Karpas-422 (cell line): Measurements from ENCODE around the gene GPR160. TPM values are rescaled to one million over a fixed set of nuclear protein-coding genes. Genes with fewer than 3 reads are reported as not detected.

ENCODE experiments used
- DNase-seq: peaks from one replicate; pipeline ENCODE4 v3.0.0-alpha.2; 2015
- H2AFZ ChIP-seq: fragments of 200-600 bp; sonication (generic); 2 replicates; pipeline ENCODE4 v1.6.1; 2014; ENCODE audit warnings: antibody characterized with exemption, low read length, mixed read lengths
- H3K27ac ChIP-seq: fragments of 200-600 bp; sonication (generic); 2 replicates; pipeline ENCODE4 v1.5.1; 2014; ENCODE audit warnings: mild to moderate bottlenecking, low read length, moderate library complexity
- H3K27me3 ChIP-seq: fragments of 200-600 bp; sonication (generic); 2 replicates; pipeline ENCODE4 v1.6.1; 2014; ENCODE audit warnings: low read length, mixed read lengths
- H3K36me3 ChIP-seq: fragments of 200-600 bp; sonication (generic); 2 replicates; pipeline ENCODE4 v1.6.1; 2014; ENCODE audit warnings: low read length, mixed read lengths; ENCODE audit not compliant: insufficient read depth
- H3K4me1 ChIP-seq: fragments of 200-600 bp; sonication (generic); 2 replicates; pipeline ENCODE4 v1.6.1; 2014; ENCODE audit warnings: mild to moderate bottlenecking, low read length, mixed read lengths
- H3K4me2 ChIP-seq: fragments of 200-600 bp; sonication (generic); 2 replicates; pipeline ENCODE4 v1.6.1; 2014; ENCODE audit warnings: low read length, low read depth, mild to moderate bottlenecking; ENCODE audit not compliant: poor library complexity, severe bottlenecking
- H3K4me3 ChIP-seq: fragments of 200-600 bp; sonication (generic); 2 replicates; pipeline ENCODE4 v1.5.1; 2014; ENCODE audit warnings: mild to moderate bottlenecking, antibody characterized with exemption, low read length, mixed read lengths
- H3K79me2 ChIP-seq: fragments of 200-600 bp; sonication (generic); 2 replicates; pipeline ENCODE4 v1.6.1; 2014; ENCODE audit warnings: mild to moderate bottlenecking, low read length, mixed read lengths
- H3K9ac ChIP-seq: fragments of 200-600 bp; sonication (generic); 2 replicates; pipeline ENCODE4 v1.6.0; 2014; ENCODE audit warnings: low read length
- H3K9me2 ChIP-seq: fragments of 200-600 bp; sonication (generic), shearing (Covaris generic); replicated peaks from 2 replicates; pipeline ENCODE4 v1.6.0; 2014; ENCODE audit warnings: mild to moderate bottlenecking, low read length, moderate library complexity; ENCODE audit not compliant: insufficient read depth
- H3K9me3 ChIP-seq: fragments of 300-700, 200-600 bp; sonication (generic); 2 replicates; pipeline ENCODE4 v1.6.1; 2014; ENCODE audit warnings: low read length, mixed read lengths
- H4K20me1 ChIP-seq: fragments of 200-600 bp; sonication (generic); 2 replicates; pipeline ENCODE4 v1.6.1; 2014; ENCODE audit warnings: mild to moderate bottlenecking, antibody characterized with exemption, low read length, low read depth; ENCODE audit not compliant: insufficient read depth
- total RNA-seq: library from RNA; depleted of rRNA; stranded (reverse); fragments of >200 nt; shearing (Covaris generic); gene quantifications from 2 replicates; pipeline ENCODE4 v1.2.3, GENCODE V29; 2014; ENCODE audit warnings: low replicate concordance

GPR160 gene
- total RNA-seq, 1 experiment from 2014 or later = 94.6 TPM

DNA sequence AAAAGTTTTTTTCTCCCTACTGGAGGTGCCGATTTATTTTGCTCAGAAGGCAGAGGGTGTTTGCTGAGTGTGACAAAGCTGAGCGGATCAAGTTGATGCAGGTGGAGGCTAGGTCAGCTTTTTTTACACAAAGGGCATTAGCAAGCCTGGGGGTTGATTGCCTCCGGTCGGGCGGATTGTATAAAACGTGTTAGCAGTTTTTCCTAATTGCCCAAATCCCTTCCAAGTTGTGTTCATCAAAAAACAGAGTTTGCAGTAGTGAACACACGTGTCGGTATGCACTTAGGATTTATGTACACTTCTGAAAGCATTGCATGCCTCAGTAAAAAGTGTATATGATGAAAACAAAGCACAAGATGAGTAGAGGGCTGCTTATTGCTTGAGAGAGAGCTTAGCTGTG is 2.6 kb downstream of the GPR160 start:
- H3K79me2 ChIP-seq = peaks cover 35% of the 10 kb centered on the region
- DNase-seq = no peak

DNA sequence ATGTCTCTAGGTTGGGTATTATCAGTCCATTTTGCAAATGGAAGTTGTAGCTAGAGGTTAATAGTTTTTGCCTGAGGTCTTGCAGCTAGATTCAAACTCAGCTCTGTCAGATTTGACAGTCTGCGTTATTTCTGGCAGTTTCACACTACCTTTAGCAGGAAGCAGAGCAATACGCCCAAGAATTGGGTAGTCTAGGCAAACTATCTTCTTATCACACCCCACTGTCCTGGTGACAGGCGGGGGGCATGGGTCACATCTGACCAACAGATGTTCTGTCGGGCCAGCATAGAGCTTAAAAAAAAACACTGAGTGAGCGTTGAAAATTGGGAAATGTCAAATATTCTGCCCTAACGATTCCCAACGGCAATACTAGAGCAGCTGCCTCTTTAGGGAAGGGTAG is 5.7 kb downstream of the GPR160 start:
- no peak overlapping the region for H3K4me2 ChIP-seq
- no peaks in the 10 kb centered on the region for H4K20me1 ChIP-seq
- H3K27me3 ChIP-seq = no peaks in the 10 kb centered on the region
- H3K4me3 ChIP-seq = no peak overlapping the region
- no peak overlapping the region for H2AFZ ChIP-seq
- H3K27ac ChIP-seq = no peak overlapping the region
- no peak for DNase-seq
- H3K9me2 ChIP-seq = no peaks in the 10 kb centered on the region
- no peak overlapping the region for H3K9ac ChIP-seq
- no peaks in the 10 kb centered on the region for H3K9me3 ChIP-seq
- H3K36me3 ChIP-seq = no peaks in the 10 kb centered on the region
- H3K4me1 ChIP-seq = peaks cover 50% of the 10 kb centered on the region
- H3K79me2 ChIP-seq = peaks cover 49% of the 10 kb centered on the region

More for the DNA sequence above, 2.6 kb downstream of the GPR160 start:
- Histone ChIP-seq H3K4me2 (no peak overlapping the region), H3K9me3 (no peaks in the 10 kb centered on the region), H3K4me1 (peaks cover 47% of the 10 kb centered on the region), H2AFZ (no peak overlapping the region), H3K36me3 (no peaks in the 10 kb centered on the region), H3K27ac (no peak overlapping the region), H3K4me3 (no peak overlapping the region), H3K9ac (no peak overlapping the region), H3K9me2 (no peaks in the 10 kb centered on the region), H4K20me1 (no peaks in the 10 kb centered on the region), H3K27me3 (no peaks in the 10 kb centered on the region)

DNA sequence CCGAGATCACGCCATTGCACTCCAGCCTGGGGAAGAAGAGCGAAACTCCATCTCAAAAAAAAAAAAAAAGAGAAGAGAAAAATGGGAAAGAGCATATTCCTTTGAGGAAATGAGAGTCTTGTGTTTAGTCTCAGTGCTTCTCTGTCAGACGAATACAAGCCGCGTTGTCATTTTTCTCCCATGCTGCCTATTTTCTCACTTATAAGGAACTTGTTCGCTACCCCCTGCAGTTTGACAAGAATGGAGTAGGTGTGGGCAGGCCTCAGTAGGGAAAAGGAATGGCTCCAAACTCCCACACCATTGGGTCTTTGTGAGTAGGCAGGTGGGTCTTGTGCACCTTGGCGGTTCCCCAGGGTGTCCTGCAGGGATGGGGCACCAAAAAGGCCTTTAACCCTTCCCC is 6.5 kb downstream of the GPR160 start:
- DNase-seq = no peak
- Histone ChIP-seq H3K79me2 (peaks cover 48% of the 10 kb centered on the region), H2AFZ (0 out of 2 replicates have a peak overlapping the region, but pooled peaks have one; percentile 67), H3K27ac (peak overlapping the region; percentile 60), H3K9ac (peak overlapping the region; percentile 42), H3K36me3 (no peaks in the 10 kb centered on the region), H3K4me2 (peak overlapping the region; percentile 56), H3K27me3 (no peaks in the 10 kb centered on the region), H3K9me2 (no peaks in the 10 kb centered on the region), H3K4me1 (peaks cover 42% of the 10 kb centered on the region), H3K4me3 (peak overlapping the region; percentile 15; the same call in 1 of the 2 replicates), H3K9me3 (no peaks in the 10 kb centered on the region), H4K20me1 (no peaks in the 10 kb centered on the region)

DNA sequence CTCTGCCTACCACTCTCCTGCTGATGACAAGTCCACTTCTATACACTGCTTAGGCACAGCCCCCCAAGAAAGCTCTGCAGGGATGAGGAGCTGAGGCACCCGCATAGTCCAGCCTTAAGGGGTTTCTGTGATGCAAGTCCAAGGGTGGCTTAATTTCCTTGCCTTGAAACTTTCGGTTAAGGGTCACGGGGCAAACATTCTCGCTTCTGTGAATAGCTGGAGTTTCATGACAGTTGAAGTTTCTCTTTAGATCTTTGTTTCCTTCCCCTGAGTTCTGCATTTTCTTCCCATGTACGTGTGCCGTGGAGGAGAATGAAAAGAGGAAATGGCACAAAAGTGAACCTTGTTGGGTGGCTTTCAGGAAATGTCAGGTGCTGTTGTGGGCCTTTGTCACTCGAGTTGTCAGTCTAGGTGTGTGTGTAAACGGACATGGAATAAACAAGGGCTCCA is 7.0 kb downstream of the GPR160 start:
- Histone ChIP-seq H3K4me3 (peak overlapping the region; percentile 15; the same call in 1 of the 2 replicates), H2AFZ (peak overlapping the region; percentile 67; the same call in 1 of the 2 replicates), H3K4me1 (peaks cover 38% of the 10 kb centered on the region), H3K27ac (peak overlapping the region; percentile 60), H3K4me2 (peak overlapping the region; percentile 56), H3K79me2 (peaks cover 48% of the 10 kb centered on the region), H3K9ac (peak overlapping the region; percentile 42), H3K9me3 (no peaks in the 10 kb centered on the region), H3K36me3 (no peaks in the 10 kb centered on the region), H3K9me2 (no peaks in the 10 kb centered on the region), H4K20me1 (no peaks in the 10 kb centered on the region), H3K27me3 (no peaks in the 10 kb centered on the region)
- DNase-seq = peak; percentile 75

DNA sequence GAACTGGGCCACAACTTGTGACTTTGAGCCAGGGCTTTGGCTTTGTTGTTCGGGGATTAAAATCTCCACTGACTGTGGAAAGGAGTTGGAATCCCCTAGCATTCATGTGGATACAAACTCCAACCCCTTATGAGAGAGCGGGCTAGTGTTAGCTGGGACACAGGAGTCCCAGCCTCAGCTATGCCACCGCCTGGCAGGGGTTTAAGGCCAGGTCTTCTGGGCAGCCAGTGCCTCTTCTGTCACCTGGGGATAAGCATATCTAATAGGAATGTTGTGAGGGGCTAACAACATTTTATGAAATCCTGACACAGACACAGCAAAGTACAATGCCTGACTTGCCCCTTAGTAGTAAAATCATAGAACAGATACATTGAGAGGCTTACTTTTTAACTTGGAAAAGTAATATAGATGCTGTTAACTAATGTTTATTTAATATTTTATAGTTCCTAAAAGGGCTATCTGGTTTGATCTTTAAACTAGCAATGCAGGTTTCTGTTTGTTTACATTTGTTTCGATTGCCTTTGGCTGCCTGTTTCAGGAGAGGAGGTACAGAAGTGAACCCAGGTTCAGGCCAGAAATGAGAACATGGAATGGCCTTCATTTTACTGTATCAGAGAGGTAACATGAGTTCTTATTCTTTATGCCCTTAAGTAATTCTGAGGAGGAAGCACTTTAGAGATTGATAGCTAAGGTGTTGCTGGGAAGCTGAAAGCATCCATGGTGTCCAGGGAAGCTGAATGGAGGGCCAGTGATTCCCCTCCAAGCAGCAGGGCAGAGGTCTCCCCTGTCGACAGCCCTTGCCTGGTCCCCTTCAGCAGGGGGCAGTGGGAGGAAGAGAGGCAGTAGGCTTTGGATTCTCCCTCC is 8.7 kb downstream of the GPR160 start:
- peaks cover 36% of the 10 kb centered on the region for H3K4me1 ChIP-seq
- no peaks in the 10 kb centered on the region for H3K27me3 ChIP-seq
- H4K20me1 ChIP-seq = no peaks in the 10 kb centered on the region
- H2AFZ ChIP-seq = no peak overlapping the region
- peak overlapping the region; percentile 17; the same call in 1 of the 2 replicates for H3K27ac ChIP-seq
- H3K9me3 ChIP-seq = no peaks in the 10 kb centered on the region
- no peaks in the 10 kb centered on the region for H3K36me3 ChIP-seq
- H3K4me3 ChIP-seq = no peak overlapping the region
- peak overlapping the region; percentile 11 for H3K4me2 ChIP-seq
- no peaks in the 10 kb centered on the region for H3K9me2 ChIP-seq
- H3K79me2 ChIP-seq = peaks cover 51% of the 10 kb centered on the region
- no peak for DNase-seq
- H3K9ac ChIP-seq = no peak overlapping the region

DNA sequence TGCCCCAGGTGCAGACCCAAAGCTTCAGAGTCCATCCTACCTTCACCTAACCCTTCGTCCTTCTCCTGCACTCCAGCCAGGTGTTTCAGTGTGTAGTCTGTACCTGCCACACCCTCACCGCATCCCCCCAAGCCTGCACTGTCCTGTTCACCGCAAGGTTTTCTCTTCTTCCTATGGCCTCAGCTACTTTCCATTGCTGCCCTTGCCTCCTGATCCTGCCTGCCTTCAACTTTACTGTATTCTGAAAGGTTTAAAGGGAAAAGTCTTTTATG is 9.3 kb downstream of the GPR160 start:
- H3K9me3 ChIP-seq = no peaks in the 10 kb centered on the region
- no peak overlapping the region for H3K9ac ChIP-seq
- H2AFZ ChIP-seq = no peak overlapping the region
- H3K27ac ChIP-seq = no peak overlapping the region
- no peak for DNase-seq
- H4K20me1 ChIP-seq = no peaks in the 10 kb centered on the region
- H3K27me3 ChIP-seq = no peaks in the 10 kb centered on the region
- no peaks in the 10 kb centered on the region for H3K9me2 ChIP-seq
- H3K4me1 ChIP-seq = peaks cover 36% of the 10 kb centered on the region
- H3K79me2 ChIP-seq = peaks cover 55% of the 10 kb centered on the region
- no peak overlapping the region for H3K4me3 ChIP-seq
- no peaks in the 10 kb centered on the region; the same call in 1 of the 2 replicates for H3K36me3 ChIP-seq
- H3K4me2 ChIP-seq = no peak overlapping the region

DNA sequence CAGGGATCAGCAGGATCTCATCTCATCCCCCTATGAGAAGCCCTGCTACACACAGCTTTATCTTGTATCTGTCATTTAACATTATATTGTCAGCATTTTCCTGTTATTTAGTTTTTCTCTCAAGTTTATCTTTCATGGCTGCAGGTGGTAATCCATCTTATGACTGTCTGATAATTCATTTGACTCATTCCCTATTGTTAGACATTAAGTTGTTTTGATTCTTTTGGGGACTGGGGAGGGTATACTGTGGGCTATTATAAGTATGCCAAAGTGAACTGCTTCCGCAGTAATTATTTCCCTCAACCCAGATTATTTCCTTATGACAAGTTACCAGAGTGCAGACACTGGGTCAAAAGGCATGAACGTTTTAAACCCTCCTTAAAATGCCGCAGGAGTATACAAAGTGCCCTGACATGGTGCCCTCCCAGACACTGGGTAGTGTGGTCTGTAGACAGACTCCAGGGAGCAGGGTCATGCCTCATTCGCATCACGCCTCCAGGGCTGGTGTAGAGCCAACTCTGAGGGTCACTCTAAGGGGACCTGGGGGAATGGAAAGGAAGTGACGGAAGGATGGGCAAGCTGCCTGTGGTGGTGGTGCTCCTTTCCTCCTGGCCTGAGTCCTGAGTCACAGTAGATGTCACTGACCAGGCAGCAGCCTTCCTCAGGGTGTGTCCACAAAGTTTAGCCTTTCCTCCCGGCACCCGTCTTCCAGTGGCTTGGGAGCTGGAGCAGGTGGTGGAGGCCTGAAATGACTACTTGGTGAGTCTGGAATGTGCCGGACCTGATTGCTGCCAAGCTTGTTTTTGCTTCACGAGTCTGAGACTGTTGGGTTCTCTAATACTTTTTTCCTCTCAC is 11.6 kb downstream of the GPR160 start:
- H3K79me2 ChIP-seq = peaks cover 62% of the 10 kb centered on the region
- no peaks in the 10 kb centered on the region for H3K27me3 ChIP-seq
- no peak for DNase-seq
- H3K9me3 ChIP-seq = no peaks in the 10 kb centered on the region
- no peaks in the 10 kb centered on the region for H4K20me1 ChIP-seq
- H3K9ac ChIP-seq = no peak overlapping the region
- no peaks in the 10 kb centered on the region for H3K9me2 ChIP-seq
- peaks cover 36% of the 10 kb centered on the region for H3K4me1 ChIP-seq
- H3K27ac ChIP-seq = no peak overlapping the region
- H3K36me3 ChIP-seq = no peaks in the 10 kb centered on the region; the same call in 1 of the 2 replicates
- H3K4me2 ChIP-seq = no peak overlapping the region
- H2AFZ ChIP-seq = no peak overlapping the region
- no peak overlapping the region for H3K4me3 ChIP-seq

DNA sequence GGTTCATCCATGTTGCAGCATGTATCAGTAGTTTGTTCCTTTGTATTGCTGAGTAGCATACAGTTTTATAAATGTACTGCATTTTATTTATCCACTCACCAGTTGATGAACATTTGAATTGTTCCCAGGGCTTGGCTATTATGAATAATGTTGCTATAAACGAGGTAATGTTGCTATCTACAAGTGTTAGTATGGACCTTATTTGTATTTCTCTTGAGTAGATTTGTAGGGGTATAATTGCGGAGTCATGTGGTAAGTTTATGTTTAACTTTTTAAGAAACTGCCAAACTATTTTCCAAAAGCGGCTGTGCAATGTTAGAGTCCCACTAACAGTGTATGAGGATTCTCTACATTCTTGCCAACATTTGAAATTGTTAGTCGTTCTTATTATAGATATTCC is 13.0 kb downstream of the GPR160 start:
- no peak for DNase-seq
- no peaks in the 10 kb centered on the region; the same call in 1 of the 2 replicates for H3K36me3 ChIP-seq
- H3K4me3 ChIP-seq = no peak overlapping the region
- H3K9me3 ChIP-seq = no peaks in the 10 kb centered on the region
- no peaks in the 10 kb centered on the region for H3K9me2 ChIP-seq
- no peaks in the 10 kb centered on the region for H4K20me1 ChIP-seq
- H3K27ac ChIP-seq = no peak overlapping the region
- H3K4me2 ChIP-seq = no peak overlapping the region
- peaks cover 51% of the 10 kb centered on the region for H3K79me2 ChIP-seq
- H3K4me1 ChIP-seq = peaks cover 38% of the 10 kb centered on the region
- no peak overlapping the region for H3K9ac ChIP-seq
- H3K27me3 ChIP-seq = no peaks in the 10 kb centered on the region
- H2AFZ ChIP-seq = no peak overlapping the region
